SHP77 (cell line): Measurements from ENCODE around the gene STXBP1.

Experiments used
- DNase-seq, 2 experiments: peaks; one replicate each; lab custom pipeline; 2025; lab: John Stamatoyannopoulos, UW

Gene STXBP1

DNA sequence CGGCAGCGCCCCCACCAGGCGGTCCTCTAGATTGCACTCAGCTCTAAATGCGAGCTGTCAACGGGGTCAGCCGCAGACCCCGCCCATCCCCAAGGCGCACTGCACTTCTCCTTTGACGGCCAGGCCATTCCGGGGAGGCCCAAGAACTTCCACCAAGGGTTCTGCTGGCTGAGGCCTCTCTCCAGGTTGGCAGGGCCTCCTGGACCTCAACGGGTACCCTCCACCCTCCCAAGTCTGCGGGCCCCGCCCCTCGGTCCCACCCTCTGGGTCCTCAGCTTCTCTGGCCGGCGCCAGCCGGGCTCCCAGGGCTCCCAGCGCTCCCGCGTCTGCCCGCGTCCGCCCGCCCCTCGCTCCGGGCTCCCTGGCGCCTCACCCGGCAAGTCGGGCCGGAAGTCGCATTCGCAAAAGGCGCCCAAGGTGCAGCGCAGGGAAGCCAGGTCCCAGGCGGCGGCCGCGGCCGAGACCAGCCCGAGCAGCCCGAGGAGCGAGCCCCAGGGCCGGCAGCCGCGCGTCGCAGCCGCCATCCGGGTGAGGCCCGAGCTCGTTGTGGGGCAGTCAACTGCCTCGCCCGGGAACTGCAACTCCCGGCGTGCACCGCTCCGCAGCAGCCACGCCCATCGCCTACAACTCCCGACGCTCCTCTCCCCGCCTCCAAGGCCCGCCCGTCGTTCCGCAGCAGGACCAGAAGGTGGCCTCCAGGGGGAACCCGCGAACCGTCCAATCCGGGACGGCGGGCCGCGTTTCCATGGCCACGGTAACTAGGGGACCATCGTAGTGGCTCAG lies 122.9 kb downstream of the STXBP1 start, which contains the start of gene TOR2A:
TOR2A (minus strand) TSS at position 548 of the 783 bp plus-strand sequence; CDS start at position 524, 24 bp downstream.
- peak; percentile 96 to 97 for DNase-seq

DNA sequence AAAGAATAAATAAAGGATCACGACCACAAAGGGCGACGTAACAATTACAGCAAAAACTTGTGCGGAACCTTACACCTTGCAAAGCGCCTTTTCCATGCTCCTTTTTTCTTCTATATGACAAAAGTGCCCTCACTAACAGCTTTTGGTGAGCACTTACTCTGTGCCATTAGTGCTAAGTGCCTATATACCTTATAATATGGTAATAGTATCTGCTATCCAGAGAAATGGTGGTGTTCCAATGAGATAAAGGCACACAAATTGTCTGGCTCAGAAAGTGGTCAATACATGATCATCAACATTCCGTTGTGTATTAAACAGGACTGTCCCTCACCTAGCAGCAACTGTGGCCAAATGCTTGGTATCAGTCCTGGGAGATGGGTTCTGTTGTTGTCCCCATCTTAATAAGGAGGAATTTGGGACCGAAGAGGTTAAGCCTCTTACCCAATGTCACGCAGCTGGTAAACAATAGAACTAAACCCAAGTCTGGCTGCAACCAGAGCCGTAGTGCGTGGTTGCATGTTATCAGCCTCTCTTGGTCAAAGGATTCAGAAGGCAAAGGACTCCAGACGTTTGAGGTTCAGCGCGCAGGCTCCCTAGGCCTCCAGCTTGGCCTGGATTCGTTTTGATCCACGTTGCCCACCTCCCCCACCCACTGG lies 123.6 kb downstream of the STXBP1 start:
- no peak for DNase-seq

DNA sequence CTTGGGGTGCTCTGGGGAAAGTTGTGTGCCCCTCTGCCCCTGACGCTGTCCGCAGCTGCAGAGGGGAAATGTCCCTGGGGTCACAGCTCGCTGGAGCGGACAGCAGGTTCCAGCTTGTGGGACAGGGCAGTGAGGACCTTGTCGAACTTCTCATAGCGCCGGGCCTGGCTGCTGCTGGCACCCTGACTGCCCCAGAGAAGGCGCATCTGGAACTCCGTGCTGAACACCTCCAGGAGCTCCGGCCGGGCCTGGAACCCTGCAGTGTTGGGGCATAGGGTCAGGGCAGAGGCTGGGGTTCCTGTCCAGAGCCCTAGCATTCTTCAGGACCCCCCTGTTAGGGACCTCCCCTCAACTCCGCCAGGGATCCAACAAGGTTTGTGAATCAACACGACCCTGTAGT lies 126.6 kb downstream of the STXBP1 start:
- DNase-seq, result no peak

DNA sequence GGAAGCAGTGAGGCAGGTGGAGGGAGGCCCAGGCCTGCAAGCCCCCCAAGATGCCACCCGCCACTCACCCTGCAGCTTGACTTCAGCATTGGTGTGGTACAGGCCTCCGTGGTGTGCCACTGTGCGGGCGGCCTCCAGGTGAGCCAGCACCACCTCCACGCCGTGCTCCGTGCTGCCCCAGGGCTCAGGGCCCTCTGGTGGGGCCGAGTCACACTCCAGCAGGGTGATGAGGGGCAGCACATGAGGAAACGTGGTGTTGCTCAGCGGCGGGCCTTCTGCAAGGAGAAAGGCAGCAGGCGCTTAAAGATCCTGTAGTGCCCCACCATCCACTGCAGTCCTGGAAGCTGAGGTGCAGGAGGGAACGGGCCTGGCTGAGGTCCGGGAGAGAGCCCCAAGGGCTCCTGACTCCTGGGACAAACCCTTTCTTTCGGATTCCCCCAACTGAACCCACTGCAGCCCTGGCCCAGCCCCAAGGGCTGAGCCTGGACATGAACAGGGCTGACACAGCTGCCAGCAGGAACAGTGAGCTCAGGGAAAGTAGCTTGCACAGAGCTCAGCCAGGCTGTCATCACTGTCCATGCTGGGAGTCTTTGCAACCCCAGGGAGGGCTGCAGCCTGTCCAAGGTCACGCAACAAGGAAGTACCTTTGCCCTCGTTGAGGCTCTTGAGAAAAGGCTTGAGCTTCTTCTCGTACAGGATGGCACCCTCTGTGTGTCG lies 127.7 kb downstream of the STXBP1 start:
- no peak for DNase-seq

DNA sequence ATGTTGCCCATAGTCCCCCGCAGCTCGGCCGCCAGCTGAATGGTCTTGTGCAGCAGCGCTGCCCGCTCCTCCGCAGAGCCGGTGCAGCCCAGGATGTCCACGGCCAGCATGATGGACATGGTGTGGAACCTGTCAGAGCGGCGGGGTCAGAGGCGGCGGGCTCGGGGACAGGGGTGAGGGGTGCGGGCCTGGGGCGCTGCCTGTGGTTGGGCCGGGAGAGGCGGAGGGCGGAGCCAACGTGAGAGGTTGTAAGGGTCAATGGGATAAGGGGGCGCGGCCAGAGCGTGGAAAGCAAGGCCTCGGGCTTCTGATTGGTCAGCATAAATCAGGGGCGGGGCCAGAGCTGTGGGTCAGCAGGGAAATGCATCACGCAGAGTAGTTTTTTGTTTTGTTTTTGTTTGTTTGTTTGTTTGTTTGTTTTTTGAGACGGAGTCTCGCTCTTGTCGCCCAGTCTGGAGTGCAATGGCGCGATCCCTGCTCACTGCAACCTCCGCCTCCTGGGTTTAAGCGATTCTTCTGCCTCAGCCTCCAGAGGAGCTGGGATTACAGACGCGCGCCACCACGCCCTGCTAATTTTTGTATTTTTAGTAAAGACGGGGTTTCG lies 129.9 kb downstream of the STXBP1 start:
- peak in 1 of 2 experiments; percentile 59 for DNase-seq
